ENCODE measurements around the gene RTRAF. TPM values are rescaled to one million over a fixed set of nuclear protein-coding genes. Genes with fewer than 3 reads are reported as not detected.

The RTRAF gene
- total RNA-seq, 1 experiment from 2014 or later = 350 TPM

DNA sequence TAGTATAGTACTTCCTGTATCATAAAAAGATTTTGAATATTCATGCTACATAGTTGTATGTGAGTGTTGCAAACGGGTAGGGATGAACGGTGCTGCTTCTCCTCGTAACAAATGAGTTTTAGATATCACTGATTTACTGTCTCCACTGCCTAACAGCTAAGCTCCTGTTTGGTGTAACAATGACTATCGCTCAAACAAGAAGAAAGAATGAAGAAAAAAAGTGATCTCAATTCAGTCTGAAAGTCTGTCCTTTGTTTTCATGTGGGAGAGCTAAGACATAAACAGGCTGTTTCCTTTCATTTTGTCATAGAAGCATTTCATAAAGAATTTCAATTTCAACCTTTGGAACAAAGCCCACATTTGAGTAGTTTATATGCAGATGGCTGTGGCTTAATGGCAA is 26.1 kb upstream of the RTRAF start:
- H3K4me2 ChIP-seq (ENCODE audit: insufficient read depth, insufficient read length, low read length) = no peak overlapping the region
- H3T11ph ChIP-seq (ENCODE audit: low read length) = no peak overlapping the region
- H3K9me3 Mint-ChIP-seq = peaks cover 14 to 16% of the 10 kb centered on the region in 2 experiments

More for the DNA sequence above, 26.1 kb upstream of the RTRAF start:
- Histone ChIP-seq H2AK5ac (ENCODE audit: insufficient read length, low read length) (no peak overlapping the region), H2BK12ac (ENCODE audit: insufficient read length, low read depth, low read length) (no peak overlapping the region), H2BK5ac (ENCODE audit: insufficient read length, low read length) (no peak overlapping the region), H3K4ac (ENCODE audit: low read depth, low read length) (no peak overlapping the region), H3K79me2 (ENCODE audit: insufficient read depth, low read length) (no peaks in the 10 kb centered on the region), H3K56ac (ENCODE audit: insufficient read length, low read depth, low read length) (no peak overlapping the region), H3K9me3 (ENCODE audit: control insufficient read depth, low read depth, low read length) (peaks cover 4% of the 10 kb centered on the region), H3K79me1 (ENCODE audit: insufficient read depth, low read depth, low read length, poor library complexity, severe bottlenecking) (no peaks in the 10 kb centered on the region), H2BK120ac (ENCODE audit: low read depth, low read length, poor library complexity, severe bottlenecking) (no peak overlapping the region), H3K23me2 (ENCODE audit: insufficient read length, low read depth, low read length, poor library complexity, severe bottlenecking) (no peaks in the 10 kb centered on the region), H3K27ac (ENCODE audit: insufficient read length, low read depth, low read length) (no peak overlapping the region), H4K20me1 (ENCODE audit: control insufficient read depth, insufficient read depth, insufficient read length) (no peaks in the 10 kb centered on the region), H2BK15ac (ENCODE audit: low read depth, low read length) (no peak overlapping the region), H4K91ac (ENCODE audit: insufficient read length, low read depth, low read length) (no peak overlapping the region), H4K5ac (ENCODE audit: insufficient read length, low read depth, low read length) (no peak overlapping the region), H3K27me3 (ENCODE audit: insufficient read depth, low read length) (no peaks in the 10 kb centered on the region), H2BK20ac (ENCODE audit: low read depth, low read length, poor library complexity, severe bottlenecking) (no peak overlapping the region), H3K9ac (ENCODE audit: extremely low read depth, insufficient read length, low read length) (no peak overlapping the region), H4K8ac (replicated peaks; ENCODE audit: insufficient read length, low read depth, low read length) (no peak overlapping the region), H2AFZ (ENCODE audit: low read length) (no peak overlapping the region), H3K18ac (ENCODE audit: insufficient read length, low read depth, low read length) (no peak overlapping the region), H3K23ac (ENCODE audit: insufficient read length, low read depth, low read length) (no peak overlapping the region), H3K14ac (ENCODE audit: insufficient read depth, low read length) (no peak overlapping the region), H3K4me1 (ENCODE audit: insufficient read depth, low read length) (0 out of 2 replicates have a peak, but pooled peaks cover 2% of the 10 kb centered on the region)
- Mint-ChIP-seq H3K27ac (no peak overlapping the region), H3K4me1 (peaks cover 0 to 8% of the 10 kb centered on the region in 2 experiments; a peak in 1 of 4 replicates), H3K4me3 (no peak overlapping the region), H3K27me3 (ENCODE audit: low read depth) (no peaks in the 10 kb centered on the region), H3K36me3 (ENCODE audit: insufficient read depth in 1 of 3, low read depth in 3 of 3) (peaks cover 12 to 21% (median 14%) of the 10 kb centered on the region in 3 experiments)
- no peak for DNase-seq
- TF ChIP-seq, protein P1, sequence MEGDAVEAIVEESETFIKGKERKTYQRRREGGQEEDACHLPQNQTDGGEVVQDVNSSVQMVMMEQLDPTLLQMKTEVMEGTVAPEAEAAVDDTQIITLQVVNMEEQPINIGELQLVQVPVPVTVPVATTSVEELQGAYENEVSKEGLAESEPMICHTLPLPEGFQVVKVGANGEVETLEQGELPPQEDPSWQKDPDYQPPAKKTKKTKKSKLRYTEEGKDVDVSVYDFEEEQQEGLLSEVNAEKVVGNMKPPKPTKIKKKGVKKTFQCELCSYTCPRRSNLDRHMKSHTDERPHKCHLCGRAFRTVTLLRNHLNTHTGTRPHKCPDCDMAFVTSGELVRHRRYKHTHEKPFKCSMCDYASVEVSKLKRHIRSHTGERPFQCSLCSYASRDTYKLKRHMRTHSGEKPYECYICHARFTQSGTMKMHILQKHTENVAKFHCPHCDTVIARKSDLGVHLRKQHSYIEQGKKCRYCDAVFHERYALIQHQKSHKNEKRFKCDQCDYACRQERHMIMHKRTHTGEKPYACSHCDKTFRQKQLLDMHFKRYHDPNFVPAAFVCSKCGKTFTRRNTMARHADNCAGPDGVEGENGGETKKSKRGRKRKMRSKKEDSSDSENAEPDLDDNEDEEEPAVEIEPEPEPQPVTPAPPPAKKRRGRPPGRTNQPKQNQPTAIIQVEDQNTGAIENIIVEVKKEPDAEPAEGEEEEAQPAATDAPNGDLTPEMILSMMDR (conservative IDR thresholded peaks at IDR 0.05) = no peak
- WGBS (ENCODE audit: extremely low coverage, insufficient read length, low lambda C conversion rate) = no CpG with 5 or more reads among the region's 4 CpGs
